A673 (cell line): ENCODE measurements around the gene ELOVL5. TPM values are rescaled to one million over a fixed set of nuclear protein-coding genes. Genes with fewer than 3 reads are reported as not detected.

ENCODE experiments used
- BruUV-seq: library from RNA; stranded (reverse); fragments of 400-500 nt; replicated peaks from 2 replicates; lab custom pipeline; 2021; lab: Mats Ljungman, UMichigan
- CTCF ChIA-PET: fragments of 300-600 bp; sonication (Branson Sonifier 250); formaldehyde crosslinking; loops from one replicate; lab custom pipeline; 2022; ENCODE audit warnings: antibody characterized with exemption; lab: Charles Lee
- POLR2A ChIA-PET: fragments of 300-600 bp; sonication (Branson Sonifier 250); formaldehyde crosslinking; loops from one replicate; lab custom pipeline; 2022; ENCODE audit warnings: antibody characterized with exemption; ENCODE audit not compliant: low non-redundant PET; lab: Charles Lee
- DNase-seq: peaks from one replicate; pipeline ENCODE4 v3.0.0-alpha.2; 2015; ENCODE audit warnings: low spot score
- H3K27ac ChIP-seq: fragments of 200-600 bp; sonication (generic); 2 replicates; pipeline ENCODE4 v1.5.1; 2016; ENCODE audit warnings: mixed run types, low read depth, mild to moderate bottlenecking, mixed read lengths, antibody characterized with exemption, low read length; ENCODE audit not compliant: poor library complexity, severe bottlenecking
- H3K27me3 ChIP-seq: fragments of 200-600 bp; sonication (generic); replicated peaks from 2 replicates; pipeline ENCODE4 v1.6.1; 2017; ENCODE audit warnings: mixed run types, low read depth, mild to moderate bottlenecking, mixed read lengths, antibody characterized with exemption, low read length; ENCODE audit not compliant: insufficient read depth, poor library complexity
- H3K36me3 ChIP-seq: fragments of 200-600 bp; sonication (generic); 2 replicates; pipeline ENCODE4 v1.6.1; 2016; ENCODE audit warnings: mixed run types, mild to moderate bottlenecking, mixed read lengths, antibody characterized with exemption, low read length; ENCODE audit not compliant: insufficient read depth, poor library complexity, severe bottlenecking
- H3K4me1 ChIP-seq: fragments of 200-600 bp; sonication (generic); 2 replicates; pipeline ENCODE4 v1.6.1; 2017; ENCODE audit warnings: mixed run types, mild to moderate bottlenecking, mixed read lengths, antibody characterized with exemption, low read length; ENCODE audit not compliant: insufficient read depth, poor library complexity, severe bottlenecking
- H3K4me3 ChIP-seq: fragments of 200-600 bp; sonication (generic); 2 replicates; pipeline ENCODE4 v1.5.1; 2016; ENCODE audit warnings: low read depth, mixed run types, mild to moderate bottlenecking, mixed read lengths, low read length; ENCODE audit not compliant: poor library complexity, severe bottlenecking
- H3K9me3 ChIP-seq: fragments of 200-600 bp; sonication (generic); 2 replicates; pipeline ENCODE4 v1.6.1; 2016; ENCODE audit warnings: mixed run types, low read depth, mild to moderate bottlenecking, mixed read lengths, antibody characterized with exemption, low read length; ENCODE audit not compliant: poor library complexity, severe bottlenecking
- CTCF ChIP-seq: fragments of 300-800, 200-600 bp; sonication (generic); conservative IDR thresholded peaks from 2 replicates; pipeline ENCODE4 v1.5.1; 2017; ENCODE audit warnings: low read depth, mild to moderate bottlenecking, antibody characterized with exemption, low read length, moderate library complexity, mixed read lengths
- EZH2 ChIP-seq: fragments of 200-600 bp; sonication (generic); IDR thresholded peaks from 2 replicates; pipeline ENCODE4 v1.6.1; 2017; ENCODE audit warnings: borderline replicate concordance, low read depth, mild to moderate bottlenecking, mixed read lengths, antibody characterized with exemption, low read length; ENCODE audit not compliant: poor library complexity, severe bottlenecking
- intact Hi-C: fragments of 100-400 bp; cut with micrococcal nuclease; formaldehyde crosslinking; loops from one replicate; pipeline ENCODE4 v1.10.0; 2022; ENCODE audit not compliant: unreplicated experiment
- total RNA-seq: library from RNA; stranded (reverse); gene quantifications from 2 replicates; pipeline ENCODE4 v1.2.3, GENCODE V29; 2021

The ELOVL5 gene
- total RNA-seq, 1 experiment from 2014 or later: 98.5 TPM

GRCh38 chr6:53300656-53301551, 47.8 kb downstream of the ELOVL5 start:
- no peak for DNase-seq
- ChIA-PET CTCF (no interaction called here), POLR2A (no interaction called here)
- H3K4me1 ChIP-seq: peaks cover 22% of the 10 kb centered on the region
- no peak overlapping the region for H3K4me3 ChIP-seq
- intact Hi-C loops: no loop called here
- BruUV-seq: no TSS peak
- no peaks in the 10 kb centered on the region for H3K36me3 ChIP-seq
- H3K27ac ChIP-seq: no peak overlapping the region
- H3K27me3 ChIP-seq: no peaks in the 10 kb centered on the region
- TF ChIP-seq EZH2: no peak
- no peak for TF ChIP-seq CTCF
- H3K9me3 ChIP-seq: no peaks in the 10 kb centered on the region

DNA sequence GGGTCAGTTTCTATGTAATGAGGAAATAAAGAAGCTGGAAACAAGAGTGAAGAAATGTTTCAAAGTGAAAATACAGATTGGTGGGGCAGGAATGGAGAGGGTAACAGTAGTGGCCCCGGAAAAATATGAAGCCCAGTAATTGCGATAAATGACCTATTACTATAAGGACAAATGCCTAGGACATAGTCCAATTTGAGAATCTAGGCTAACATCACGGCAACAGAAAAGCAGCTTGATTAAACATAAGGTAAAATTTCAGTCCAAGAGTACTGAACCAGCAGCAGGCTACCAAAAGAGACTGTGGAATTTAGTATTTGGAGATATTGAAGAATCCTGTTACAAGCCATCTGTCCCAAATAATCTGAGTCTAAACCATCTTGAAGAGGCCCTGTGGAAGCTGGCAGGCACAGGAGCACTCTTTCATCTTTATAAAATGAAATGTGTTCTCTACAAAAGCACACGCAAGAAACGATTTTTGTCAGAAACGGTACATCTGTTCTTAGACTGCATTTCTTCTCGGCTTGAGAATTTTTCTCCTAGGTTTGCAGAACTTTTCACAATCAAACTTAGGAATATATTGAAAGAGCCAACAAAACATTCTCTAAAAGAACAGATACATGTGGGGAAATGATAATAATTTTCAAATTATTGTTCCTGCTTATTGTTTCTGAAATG, 49.3 kb downstream of the ELOVL5 start:
- CTCF ChIA-PET: no interaction called here
- POLR2A ChIA-PET: no interaction called here
- no peak for TF ChIP-seq CTCF
- no peak for TF ChIP-seq EZH2
- intact Hi-C loops: no loop called here
- Histone ChIP-seq H3K4me1 (peaks cover 22% of the 10 kb centered on the region), H3K36me3 (no peaks in the 10 kb centered on the region), H3K27me3 (no peaks in the 10 kb centered on the region), H3K4me3 (no peak overlapping the region), H3K9me3 (no peaks in the 10 kb centered on the region), H3K27ac (no peak overlapping the region)
- DNase-seq: no peak
- no TSS peak for BruUV-seq

DNA sequence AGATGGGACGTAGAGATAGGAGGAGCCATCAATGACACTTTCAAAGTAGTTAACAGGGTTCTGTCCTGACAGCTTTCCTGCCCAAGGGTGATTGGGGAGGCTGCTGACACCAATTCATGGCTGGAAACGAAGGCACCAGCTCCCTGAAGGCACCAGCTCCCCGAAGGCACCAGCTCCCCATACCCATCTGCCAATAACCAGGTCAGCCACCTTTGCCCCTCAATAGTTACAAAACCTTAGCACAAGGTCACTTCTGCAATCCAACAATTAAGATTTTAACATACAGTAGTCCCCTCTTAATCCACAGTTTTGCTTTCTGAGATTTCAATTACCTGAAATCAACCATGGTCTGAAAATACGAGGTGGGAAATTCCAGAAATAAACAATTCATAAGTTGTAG, 51.7 kb downstream of the ELOVL5 start:
- DNase-seq: no peak
- ChIA-PET CTCF (no interaction called here), POLR2A (no interaction called here)
- Histone ChIP-seq H3K27me3 (no peaks in the 10 kb centered on the region), H3K4me3 (no peak overlapping the region), H3K36me3 (peaks cover 8% of the 10 kb centered on the region), H3K4me1 (peaks cover 4% of the 10 kb centered on the region), H3K9me3 (no peaks in the 10 kb centered on the region), H3K27ac (no peak overlapping the region)
- TF ChIP-seq EZH2: no peak
- BruUV-seq: no TSS peak
- intact Hi-C loops: no loop called here
